HepG2 (cell line): Measurements from ENCODE around the gene BIRC7. TPM values are rescaled to one million over a fixed set of nuclear protein-coding genes. Genes with fewer than 3 reads are reported as not detected.

Experiments used
- ATAC-seq: fragments of 200-7000 bp; cut with Tn5 transposase; 3 replicates; pipeline ENCODE4 v1.9.1; 2020; ENCODE audit warnings: mild to moderate bottlenecking, moderate library complexity
- BruUV-seq: library from RNA; stranded (reverse); fragments of 400-500 nt; replicated peaks from 2 replicates; lab custom pipeline; 2021; lab: Mats Ljungman, UMichigan
- CTCF ChIA-PET: fragments of 300-600 bp; formaldehyde crosslinking; extraction: SDS; loops from one replicate; lab custom pipeline; 2021; ENCODE audit warnings: low total read pairs, inconsistent platforms, low intra/inter-chr PET ratio; lab: Yijun Ruan, JAX
- POLR2A ChIA-PET: fragments of 350-600 bp; sonication (Branson Sonifier 250); formaldehyde crosslinking; loops from one replicate; lab custom pipeline; 2020; ENCODE audit warnings: antibody characterized with exemption, inconsistent platforms; lab: Yijun Ruan, JAX
- DNase-seq: peaks from one replicate; pipeline ENCODE4 v3.0.0-alpha.2; 2015; ENCODE audit warnings: low spot score
- FAIRE-seq: peaks from 3 replicates; lab custom pipeline; 2011; peaks lifted over from hg19 to GRCh38; lab: Jason Lieb, UNC
- H2AFZ ChIP-seq: one replicate; pipeline ENCODE4 v1.6.1; 2011; ENCODE audit warnings: low read length, inconsistent platforms
- H3K27ac ChIP-seq: fragments of 300-600 bp; 3 replicates; pipeline ENCODE4 v1.8.0; 2011; ENCODE audit warnings: mixed run types, mild to moderate bottlenecking, mixed read lengths, low read length, inconsistent platforms; ENCODE audit not compliant: insufficient read depth; ENCODE audit errors: extremely low read length
- H3K27me3 ChIP-seq, 2 experiments: fragments of 200-600 bp in 1 of 2; 2 replicates in 1 of 2; 3 replicates in 1 of 2; pipeline versions ENCODE4 v1.6.0 to v1.8.0; 2011; ENCODE audit warnings: low read length in 2 of 2, mild to moderate bottlenecking in 2 of 2, moderate library complexity in 2 of 2, inconsistent platforms in 1 of 2; ENCODE audit not compliant: insufficient read depth in 2 of 2, control insufficient read depth in 1 of 2
- H3K36me3 ChIP-seq, 2 experiments: fragments of 200-600 bp in 1 of 2; replicated peaks in 1 of 2; 2 replicates in 1 of 2; 3 replicates in 1 of 2; pipeline versions ENCODE4 v1.5.1 to v1.8.0; 2011; ENCODE audit warnings: low read length in 2 of 2, inconsistent platforms in 1 of 2; ENCODE audit not compliant: insufficient read depth in 2 of 2, control insufficient read depth in 1 of 2
- H3K4me1 ChIP-seq: 2 replicates; pipeline ENCODE4 v1.5.1; 2012; ENCODE audit warnings: low read length, inconsistent platforms; ENCODE audit not compliant: insufficient read depth
- H3K4me2 ChIP-seq: 2 replicates; pipeline ENCODE4 v1.6.0; 2011; ENCODE audit warnings: low read depth, low read length, inconsistent platforms
- H3K4me3 ChIP-seq, 3 experiments: fragments of 200-600 bp in 1 of 3; sonication (generic), shearing (Covaris generic) in 1 of 3; replicated peaks in 1 of 3; 2 replicates each; pipeline ENCODE4 v1.5.1; 2011 to 2016; ENCODE audit warnings: low read length in 3 of 3, inconsistent platforms in 2 of 3, low read depth in 2 of 3, mild to moderate bottlenecking in 2 of 3, control low read depth in 1 of 3, mixed read lengths in 1 of 3; ENCODE audit not compliant: insufficient read depth in 1 of 3
- H3K79me2 ChIP-seq: one replicate; pipeline ENCODE4 v1.6.1; 2011; ENCODE audit warnings: low read length, inconsistent platforms; ENCODE audit not compliant: insufficient read depth
- H3K9ac ChIP-seq: 2 replicates; pipeline ENCODE4 v1.6.0; 2011; ENCODE audit warnings: mild to moderate bottlenecking, low read depth, low read length, inconsistent platforms; ENCODE audit not compliant: insufficient read depth
- H3K9me3 ChIP-seq: 2 replicates; pipeline ENCODE4 v1.5.1; 2012; ENCODE audit warnings: mild to moderate bottlenecking, low read length
- H4K20me1 ChIP-seq: 2 replicates; pipeline ENCODE4 v1.6.0; 2011; ENCODE audit warnings: inconsistent platforms, mild to moderate bottlenecking, low read length, moderate library complexity; ENCODE audit not compliant: insufficient read depth
- NRL ChIP-seq: sonication (generic); formaldehyde crosslinking; IDR thresholded peaks from 2 replicates; pipeline ENCODE4 v1.5.0; 2020; ENCODE audit warnings: missing genetic modification reagents, mild to moderate bottlenecking, moderate library complexity, borderline replicate concordance
- PCBP1 ChIP-seq: fragments of 200-400 bp; formaldehyde crosslinking; IDR thresholded peaks from 2 replicates; pipeline ENCODE4 v1.6.1; 2017; ENCODE audit warnings: mild to moderate bottlenecking, low read depth, low read length, borderline replicate concordance
- RBM39 ChIP-seq: fragments of 200-400 bp; formaldehyde crosslinking; IDR thresholded peaks from one replicate; pipeline ENCODE4 v1.6.1; 2018; ENCODE audit warnings: antibody characterized with exemption, mild to moderate bottlenecking, low read depth, low read length; ENCODE audit not compliant: poor library complexity, severe bottlenecking
- SMAD9 ChIP-seq: sonication (generic); formaldehyde crosslinking; IDR thresholded peaks from 2 replicates; pipeline ENCODE4 v1.5.1; 2020; ENCODE audit warnings: mild to moderate bottlenecking, missing genetic modification reagents
- ZNF274 ChIP-seq: sonication (generic); formaldehyde crosslinking; IDR thresholded peaks from 2 replicates; pipeline ENCODE4 v1.5.1; 2020; ENCODE audit warnings: mild to moderate bottlenecking, missing genetic modification reagents
- ZNF660 ChIP-seq: sonication (generic); formaldehyde crosslinking; IDR thresholded peaks from 2 replicates; pipeline ENCODE4 v1.5.1; 2020; ENCODE audit warnings: mild to moderate bottlenecking, low read depth, missing genetic modification reagents, borderline replicate concordance
- WGBS: methylation state at CpG from one replicate; pipeline ENCODE4 v1.1.6; 2017; ENCODE audit warnings: low lambda C conversion rate; 5-methylcytosine and 5-hydroxymethylcytosine counted together
- in situ Hi-C: cut with HindIII; loops from 2 replicates; pipeline ENCODE4 v1.10.0; 2017; ENCODE audit warnings: low pct_unique_long_range_greater_than_20kb; ENCODE audit not compliant: extremely low pct_ligation_motif_present
- intact Hi-C: fragments of 100-400 bp; cut with micrococcal nuclease; formaldehyde crosslinking; loops from one replicate; pipeline ENCODE4 v1.10.0; 2022; ENCODE audit not compliant: unreplicated experiment
- polyA plus RNA-seq, 8 experiments: library from polyadenylated mRNA; depleted of rRNA in 3 of 8; stranded (reverse) in 7 of 8; unstranded in 1 of 8; fragments of >200 nt; fragmentation: Illumina TruSeq in 4 of 8; extraction: Trizol in 4 of 8; gene quantifications; 2 replicates each; pipeline versions ENCODE4 v1.2.1 to v1.2.3, GENCODE V29; 2011 to 2016; ENCODE audit warnings: low read depth in 4 of 8, missing spikeins in 1 of 8, mixed read lengths in 1 of 8; ENCODE audit not compliant: insufficient read depth in 1 of 8
- total RNA-seq, 5 experiments: library from RNA; depleted of rRNA; stranded (reverse); fragments of >200 nt; fragmentation: Illumina TruSeq; extraction: Trizol; gene quantifications; 2 replicates each; pipeline ENCODE4 v1.2.3, GENCODE V29; 2016; ENCODE audit warnings: low read depth in 1 of 5
- TF ChIP-seq, protein P1 (sequence below): sonication (generic); formaldehyde crosslinking; IDR thresholded peaks from 2 replicates; pipeline ENCODE4 v1.9.0; 2021; ENCODE audit warnings: missing genetic modification reagents, borderline replicate concordance

BIRC7 gene
- total and polyA plus RNA-seq, 2 of the 13 experiments (the other 11 are each of a cell fraction or from before 2014, with no cell fraction given): 0.27 to 5.1 TPM

DNA sequence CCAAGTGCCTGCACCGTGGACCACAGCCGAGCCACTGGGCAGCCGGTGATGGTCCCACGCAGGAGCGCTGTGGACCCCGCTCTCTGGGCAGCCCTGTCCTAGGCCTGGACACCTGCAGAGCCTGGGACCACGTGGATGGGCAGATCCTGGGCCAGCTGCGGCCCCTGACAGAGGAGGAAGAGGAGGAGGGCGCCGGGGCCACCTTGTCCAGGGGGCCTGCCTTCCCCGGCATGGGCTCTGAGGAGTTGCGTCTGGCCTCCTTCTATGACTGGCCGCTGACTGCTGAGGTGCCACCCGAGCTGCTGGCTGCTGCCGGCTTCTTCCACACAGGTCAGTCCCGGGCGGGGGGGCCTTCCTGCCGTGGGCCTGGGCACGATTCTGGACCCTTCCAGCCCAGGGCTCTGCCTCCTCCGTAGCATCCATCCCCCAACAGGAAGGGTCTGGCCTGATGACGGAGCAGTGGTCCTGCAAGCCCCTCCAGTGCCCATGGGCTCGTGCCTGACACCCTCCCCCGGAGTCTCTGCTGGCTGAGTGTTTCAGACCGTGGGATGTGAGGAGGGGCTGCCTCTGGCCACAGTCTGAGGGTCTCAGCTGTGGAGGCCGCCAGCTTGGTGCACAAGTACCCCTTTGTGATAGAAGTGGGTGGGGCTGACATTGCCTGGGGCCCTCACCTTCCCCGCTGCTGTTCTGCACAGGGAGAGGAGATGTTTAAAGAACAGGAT lies 572 bp downstream of the BIRC7 start (continued):
- TF ChIP-seq RBM39 (peak; percentile 50), ZNF274 (CRISPR knock-in tag) (0 out of 2 replicates have a peak, but pooled peaks have one; percentile 39)

DNA sequence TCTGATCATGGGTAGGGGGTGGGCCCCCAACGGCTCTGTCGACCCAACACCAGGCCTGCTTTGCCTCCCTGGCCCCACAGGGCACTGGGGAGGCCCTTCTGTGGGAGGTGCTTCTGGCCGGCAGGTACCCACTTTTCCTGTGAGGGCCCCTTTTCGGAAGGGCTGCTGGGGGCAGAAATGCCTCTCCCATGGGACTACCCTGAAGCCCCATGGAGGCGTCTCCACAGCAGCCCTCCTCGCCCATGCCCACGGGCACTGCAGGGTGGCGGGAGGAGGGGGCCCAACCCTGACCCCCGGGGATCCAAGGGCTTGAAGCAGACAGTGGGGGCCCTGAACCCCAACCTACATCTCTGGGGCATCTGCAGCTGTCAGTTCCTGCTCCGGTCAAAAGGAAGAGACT lies 2.3 kb downstream of the BIRC7 start:
- Histone ChIP-seq H3K4me3 (no peak overlapping the region), H2AFZ (no peak overlapping the region), H3K9me3 (no peaks in the 10 kb centered on the region), H3K27me3 (peaks cover 17 to 67% of the 10 kb centered on the region in 2 experiments; a peak in 4 of 5 replicates), H4K20me1 (no peaks in the 10 kb centered on the region; the same call in 1 of the 2 replicates), H3K27ac (no peak overlapping the region), H3K79me2 (no peaks in the 10 kb centered on the region), H3K4me1 (peaks cover 41% of the 10 kb centered on the region), H3K36me3 (no peaks in the 10 kb centered on the region), H3K9ac (no peak overlapping the region), H3K4me2 (no peak overlapping the region; the same call in 1 of the 2 replicates)
- FAIRE-seq: no peak
- DNase-seq: no peak
- POLR2A ChIA-PET: no interaction called here
- BruUV-seq: no TSS peak
- in situ Hi-C loops: no loop called here
- CTCF ChIA-PET: no interaction called here
- WGBS: 20% methylated on average over 4 of the region's 10 CpGs
- TF ChIP-seq SMAD9 (CRISPR knock-in tag): no peak
- TF ChIP-seq ZNF660: no peak
- 0 out of 2 replicates have a peak, but pooled peaks have one; percentile 5 for TF ChIP-seq NRL (CRISPR knock-in tag)
- TF ChIP-seq, protein P1, sequence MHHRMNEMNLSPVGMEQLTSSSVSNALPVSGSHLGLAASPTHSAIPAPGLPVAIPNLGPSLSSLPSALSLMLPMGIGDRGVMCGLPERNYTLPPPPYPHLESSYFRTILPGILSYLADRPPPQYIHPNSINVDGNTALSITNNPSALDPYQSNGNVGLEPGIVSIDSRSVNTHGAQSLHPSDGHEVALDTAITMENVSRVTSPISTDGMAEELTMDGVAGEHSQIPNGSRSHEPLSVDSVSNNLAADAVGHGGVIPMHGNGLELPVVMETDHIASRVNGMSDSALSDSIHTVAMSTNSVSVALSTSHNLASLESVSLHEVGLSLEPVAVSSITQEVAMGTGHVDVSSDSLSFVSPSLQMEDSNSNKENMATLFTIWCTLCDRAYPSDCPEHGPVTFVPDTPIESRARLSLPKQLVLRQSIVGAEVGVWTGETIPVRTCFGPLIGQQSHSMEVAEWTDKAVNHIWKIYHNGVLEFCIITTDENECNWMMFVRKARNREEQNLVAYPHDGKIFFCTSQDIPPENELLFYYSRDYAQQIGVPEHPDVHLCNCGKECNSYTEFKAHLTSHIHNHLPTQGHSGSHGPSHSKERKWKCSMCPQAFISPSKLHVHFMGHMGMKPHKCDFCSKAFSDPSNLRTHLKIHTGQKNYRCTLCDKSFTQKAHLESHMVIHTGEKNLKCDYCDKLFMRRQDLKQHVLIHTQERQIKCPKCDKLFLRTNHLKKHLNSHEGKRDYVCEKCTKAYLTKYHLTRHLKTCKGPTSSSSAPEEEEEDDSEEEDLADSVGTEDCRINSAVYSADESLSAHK (CRISPR knock-in tag): no peak
- TF ChIP-seq PCBP1: 0 out of 2 replicates have a peak, but pooled peaks have one; percentile 19
- intact Hi-C loops: no loop called here
- ATAC-seq: no peak
